Measurements from ENCODE around the gene C11orf65. TPM values are rescaled to one million over a fixed set of nuclear protein-coding genes. Genes with fewer than 3 reads are reported as not detected.

The C11orf65 gene
- total RNA-seq, 2 experiments from 2014 or later, result 0.98 to 2.0 TPM

GRCh38 chr11:108512708-108513107 lies 45.4 kb upstream of the C11orf65 start:
- Histone ChIP-seq H3K9me2 (ENCODE audit: insufficient read depth, low read length) (no peaks in the 10 kb centered on the region), H3K27ac (ENCODE audit: low read depth, low read length, poor library complexity, severe bottlenecking) (no peak overlapping the region), H2AFZ (ENCODE audit: low read length) (no peak overlapping the region), H3K36me3 (ENCODE audit: insufficient read depth, low read length) (no peaks in the 10 kb centered on the region), H3K4me2 (ENCODE audit: low read length) (no peak overlapping the region), H3K79me2 (ENCODE audit: insufficient read depth, low read depth, low read length) (no peaks in the 10 kb centered on the region), H3K4me3 (ENCODE audit: low read depth, low read length, poor library complexity, severe bottlenecking) (no peak overlapping the region), H4K20me1 (ENCODE audit: insufficient read depth, low read length) (no peaks in the 10 kb centered on the region), H3K4me1 (ENCODE audit: insufficient read depth, low read length, poor library complexity, severe bottlenecking) (no peaks in the 10 kb centered on the region), H3K9me3 (ENCODE audit: low read length) (no peaks in the 10 kb centered on the region)
- no TSS peak for BruUV-seq (replicated peaks)
- TF ChIP-seq, protein P1, sequence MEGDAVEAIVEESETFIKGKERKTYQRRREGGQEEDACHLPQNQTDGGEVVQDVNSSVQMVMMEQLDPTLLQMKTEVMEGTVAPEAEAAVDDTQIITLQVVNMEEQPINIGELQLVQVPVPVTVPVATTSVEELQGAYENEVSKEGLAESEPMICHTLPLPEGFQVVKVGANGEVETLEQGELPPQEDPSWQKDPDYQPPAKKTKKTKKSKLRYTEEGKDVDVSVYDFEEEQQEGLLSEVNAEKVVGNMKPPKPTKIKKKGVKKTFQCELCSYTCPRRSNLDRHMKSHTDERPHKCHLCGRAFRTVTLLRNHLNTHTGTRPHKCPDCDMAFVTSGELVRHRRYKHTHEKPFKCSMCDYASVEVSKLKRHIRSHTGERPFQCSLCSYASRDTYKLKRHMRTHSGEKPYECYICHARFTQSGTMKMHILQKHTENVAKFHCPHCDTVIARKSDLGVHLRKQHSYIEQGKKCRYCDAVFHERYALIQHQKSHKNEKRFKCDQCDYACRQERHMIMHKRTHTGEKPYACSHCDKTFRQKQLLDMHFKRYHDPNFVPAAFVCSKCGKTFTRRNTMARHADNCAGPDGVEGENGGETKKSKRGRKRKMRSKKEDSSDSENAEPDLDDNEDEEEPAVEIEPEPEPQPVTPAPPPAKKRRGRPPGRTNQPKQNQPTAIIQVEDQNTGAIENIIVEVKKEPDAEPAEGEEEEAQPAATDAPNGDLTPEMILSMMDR (conservative IDR thresholded peaks at IDR 0.05; ENCODE audit: low read length), result no peak
- TF ChIP-seq EZH2phosphoT487 (IDR thresholded peaks at IDR 0.05; ENCODE audit: borderline replicate concordance, low read depth, low read length), result no peak
- POLR2A ChIA-PET, result no interaction called here
- CTCF ChIA-PET (ENCODE audit: unreplicated experiment), result no interaction called here
- intact Hi-C loops (cut with micrococcal nuclease; ENCODE audit: unreplicated experiment), result no loop called here
- DNase-seq (ENCODE audit: low spot score), result no peak

DNA sequence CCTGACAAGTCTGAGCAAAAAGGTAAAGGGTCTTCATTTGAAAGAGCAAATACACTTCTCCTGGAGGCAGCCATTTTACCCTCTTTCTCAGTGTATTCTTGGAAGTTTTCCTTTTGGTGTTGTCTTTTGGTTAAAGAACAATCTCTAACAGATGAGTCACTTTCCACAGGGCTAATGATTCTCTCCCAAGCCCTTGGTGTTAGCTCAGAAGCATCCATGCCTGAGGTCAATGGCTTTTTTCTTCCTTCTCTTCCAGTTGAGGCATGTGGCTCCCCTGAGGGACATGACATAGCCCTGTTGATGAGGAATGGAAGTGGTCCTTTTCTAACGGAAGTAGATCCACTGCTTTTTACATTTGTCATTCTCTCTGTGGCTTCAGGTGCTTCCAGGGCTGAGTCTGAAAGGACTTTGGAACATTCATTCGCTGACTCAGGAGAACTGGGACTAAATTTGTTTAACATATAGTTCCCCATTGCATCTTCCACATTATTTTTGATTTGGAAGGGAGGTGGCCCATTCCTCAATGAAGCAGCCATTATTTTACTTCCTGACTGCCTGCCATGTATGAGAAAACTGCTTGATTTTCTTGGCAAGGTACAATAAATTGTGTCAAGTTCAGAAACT lies 44.6 kb upstream of the C11orf65 start:
- H3K4me3 ChIP-seq (ENCODE audit: low read depth, low read length, poor library complexity, severe bottlenecking), result no peak overlapping the region
- H3K9me2 ChIP-seq (ENCODE audit: insufficient read depth, low read length), result no peaks in the 10 kb centered on the region
- H3K27ac ChIP-seq (ENCODE audit: low read depth, low read length, poor library complexity, severe bottlenecking), result no peak overlapping the region
- BruUV-seq (replicated peaks), result no TSS peak
- H3K4me2 ChIP-seq (ENCODE audit: low read length), result no peak overlapping the region
- H3K9me3 ChIP-seq (ENCODE audit: low read length), result no peaks in the 10 kb centered on the region
- ChIA-PET POLR2A (no interaction called here), CTCF (ENCODE audit: unreplicated experiment) (no interaction called here)
- H3K4me1 ChIP-seq (ENCODE audit: insufficient read depth, low read length, poor library complexity, severe bottlenecking), result no peaks in the 10 kb centered on the region
- intact Hi-C loops (cut with micrococcal nuclease; ENCODE audit: unreplicated experiment), result no loop called here
- H3K79me2 ChIP-seq (ENCODE audit: insufficient read depth, low read depth, low read length), result no peaks in the 10 kb centered on the region
- no peak for DNase-seq (ENCODE audit: low spot score)
- TF ChIP-seq, protein P1 (conservative IDR thresholded peaks at IDR 0.05; ENCODE audit: low read length), result no peak
- no peak for TF ChIP-seq EZH2phosphoT487 (IDR thresholded peaks at IDR 0.05; ENCODE audit: borderline replicate concordance, low read depth, low read length)
- no peaks in the 10 kb centered on the region for H3K36me3 ChIP-seq (ENCODE audit: insufficient read depth, low read length)
- no peak overlapping the region for H2AFZ ChIP-seq (ENCODE audit: low read length)
- no peaks in the 10 kb centered on the region for H4K20me1 ChIP-seq (ENCODE audit: insufficient read depth, low read length)

Data from OCI-LY7 (cell line).